IMR-90 (cell line): ENCODE data around the gene OR52R1. TPM values are rescaled to one million over a fixed set of nuclear protein-coding genes. Genes with fewer than 3 reads are reported as not detected.

Source experiments
- ATAC-seq: fragments of 200-7000 bp; cut with Tn5 transposase; 2 replicates; pipeline ENCODE4 v1.9.1; 2020; ENCODE audit warnings: low read depth, mild to moderate bottlenecking, moderate library complexity
- BruUV-seq: library from RNA; stranded (reverse); fragments of 400-500 nt; replicated peaks from 2 replicates; lab custom pipeline; 2021; lab: Mats Ljungman, UMichigan
- CTCF ChIA-PET: fragments of 300-600 bp; formaldehyde crosslinking; extraction: SDS; loops from one replicate; lab custom pipeline; 2021; ENCODE audit warnings: antibody characterized with exemption; lab: Yijun Ruan, JAX
- POLR2A ChIA-PET: fragments of 300-600 bp; sonication (Branson Sonifier 250); formaldehyde crosslinking; loops from one replicate; lab custom pipeline; 2022; ENCODE audit warnings: antibody characterized with exemption; ENCODE audit not compliant: unreplicated experiment; lab: Charles Lee
- DNase-seq: peaks from one replicate; pipeline ENCODE4 v3.0.0; 2013
- H2AFZ ChIP-seq: replicated peaks from 2 replicates; pipeline ENCODE3; 2013; ENCODE audit warnings: low read length, mild to moderate bottlenecking; ENCODE audit not compliant: poor library complexity
- H2AK5ac ChIP-seq: 2 replicates; pipeline ENCODE4 v1.6.1; 2013; ENCODE audit warnings: low read depth, low read length, inconsistent platforms
- H2AK9ac ChIP-seq: replicated peaks from 2 replicates; pipeline ENCODE3; 2013; ENCODE audit warnings: mild to moderate bottlenecking, low read depth, low read length, moderate library complexity; ENCODE audit not compliant: poor library complexity
- H2BK120ac ChIP-seq: 2 replicates; pipeline ENCODE4 v1.6.1; 2013; ENCODE audit warnings: low read depth, low read length, inconsistent platforms
- H2BK15ac ChIP-seq: 3 replicates; pipeline ENCODE4 v1.6.1; 2013; ENCODE audit warnings: low read depth, low read length, inconsistent platforms
- H2BK20ac ChIP-seq: 2 replicates; pipeline ENCODE4 v1.6.1; 2013; ENCODE audit warnings: low read depth, mild to moderate bottlenecking, inconsistent platforms, low read length, moderate library complexity
- H2BK5ac ChIP-seq: 2 replicates; pipeline ENCODE4 v1.6.1; 2013; ENCODE audit warnings: mild to moderate bottlenecking, low read depth, low read length, inconsistent platforms; ENCODE audit not compliant: poor library complexity, severe bottlenecking
- H3K14ac ChIP-seq: replicated peaks from 2 replicates; pipeline ENCODE4 v1.6.1; 2013; ENCODE audit warnings: low read depth, low read length, inconsistent platforms
- H3K18ac ChIP-seq: 2 replicates; pipeline ENCODE4 v1.6.1; 2013; ENCODE audit warnings: low read depth, low read length, control low read depth
- H3K23ac ChIP-seq: 2 replicates; pipeline ENCODE4 v1.6.1; 2013; ENCODE audit warnings: low read depth, low read length, inconsistent platforms
- H3K27ac ChIP-seq: 2 replicates; pipeline ENCODE4 v1.5.1; 2013; ENCODE audit warnings: mild to moderate bottlenecking, control low read depth, low read length; ENCODE audit not compliant: insufficient read depth
- H3K27me3 ChIP-seq: 2 replicates; pipeline ENCODE4 v1.6.1; 2013; ENCODE audit warnings: low read length; ENCODE audit not compliant: control insufficient read depth, insufficient read depth
- H3K36me3 ChIP-seq: 2 replicates; pipeline ENCODE4 v1.6.1; 2013; ENCODE audit warnings: low read length, mixed read lengths; ENCODE audit not compliant: control insufficient read depth, insufficient read depth
- H3K4ac ChIP-seq: 2 replicates; pipeline ENCODE4 v1.6.1; 2013; ENCODE audit warnings: low read depth, low read length, inconsistent platforms
- H3K4me1 ChIP-seq: 2 replicates; pipeline ENCODE4 v1.6.1; 2013; ENCODE audit warnings: low read length, mixed read lengths; ENCODE audit not compliant: control insufficient read depth, insufficient read depth
- H3K4me2 ChIP-seq: 2 replicates; pipeline ENCODE4 v1.6.1; 2013; ENCODE audit warnings: low read depth, mild to moderate bottlenecking, control low read depth, low read length, moderate library complexity
- H3K4me3 ChIP-seq: 2 replicates; pipeline ENCODE4 v1.5.1; 2013; ENCODE audit warnings: low read depth, mild to moderate bottlenecking, control low read depth, low read length, moderate library complexity; ENCODE audit not compliant: insufficient read depth
- H3K56ac ChIP-seq: 2 replicates; pipeline ENCODE4 v1.6.1; 2013; ENCODE audit warnings: low read length, inconsistent platforms; ENCODE audit not compliant: insufficient read depth; ENCODE audit errors: extremely low read depth
- H3K79me1 ChIP-seq, 2 experiments: 2 replicates each; pipeline ENCODE4 v1.6.1; 2013; ENCODE audit warnings: low read length in 2 of 2, inconsistent platforms in 1 of 2, low read depth in 1 of 2
- H3K9ac ChIP-seq: 2 replicates; pipeline ENCODE4 v1.6.1; 2013; ENCODE audit warnings: low read depth, low read length, control low read depth
- H3K9me1 ChIP-seq: 2 replicates; pipeline ENCODE4 v1.6.1; 2013; ENCODE audit warnings: low read length, inconsistent platforms; ENCODE audit not compliant: insufficient read depth
- H3K9me3 ChIP-seq: 2 replicates; pipeline ENCODE4 v1.6.1; 2013; ENCODE audit warnings: low read length; ENCODE audit not compliant: control insufficient read depth, insufficient read depth
- H4K20me1 ChIP-seq: 2 replicates; pipeline ENCODE4 v1.6.1; 2013; ENCODE audit warnings: low read length, inconsistent platforms; ENCODE audit not compliant: insufficient read depth
- H4K5ac ChIP-seq: 2 replicates; pipeline ENCODE4 v1.6.1; 2013; ENCODE audit warnings: mild to moderate bottlenecking, low read depth, low read length, control low read depth
- H4K8ac ChIP-seq, 2 experiments: 2 replicates each; pipeline ENCODE4 v1.6.1; 2013; ENCODE audit warnings: low read depth in 2 of 2, low read length in 2 of 2, control low read depth in 1 of 2, inconsistent platforms in 1 of 2
- H4K91ac ChIP-seq: 2 replicates; pipeline ENCODE4 v1.6.1; 2013; ENCODE audit warnings: low read depth, low read length, inconsistent platforms; ENCODE audit not compliant: insufficient read depth
- BHLHE40 ChIP-seq: fragments of 150-350 bp; IDR thresholded peaks from 2 replicates; pipeline ENCODE4 v1.6.1; 2016; ENCODE audit warnings: mild to moderate bottlenecking, low read depth, low read length
- CEBPB ChIP-seq: IDR thresholded peaks from 2 replicates; pipeline ENCODE4 v1.6.1; 2012; ENCODE audit warnings: low read depth, low read length, improper control_type of control experiment
- CHD1 ChIP-seq: IDR thresholded peaks from 2 replicates; pipeline ENCODE4 v1.6.1; 2012; ENCODE audit warnings: low read depth, low read length, improper control_type of control experiment
- CTCF ChIP-seq: conservative IDR thresholded peaks from 2 replicates; pipeline ENCODE4 v1.5.1; 2012; ENCODE audit warnings: mild to moderate bottlenecking, low read depth, low read length, improper control_type of control experiment
- ELK1 ChIP-seq: fragments of 150-350 bp; IDR thresholded peaks from 2 replicates; pipeline ENCODE4 v1.6.1; 2016; ENCODE audit warnings: low read depth, mild to moderate bottlenecking, low read length, moderate library complexity, borderline replicate concordance
- FOS ChIP-seq: fragments of 150-350 bp; IDR thresholded peaks from 2 replicates; pipeline ENCODE4 v1.6.1; 2016; ENCODE audit warnings: low read depth, low read length
- MAFK ChIP-seq: IDR thresholded peaks from 2 replicates; pipeline ENCODE4 v1.6.1; 2012; ENCODE audit warnings: low read depth, low read length, improper control_type of control experiment
- MAZ ChIP-seq: IDR thresholded peaks from 2 replicates; pipeline ENCODE4 v1.6.1; 2012; ENCODE audit warnings: low read depth, mild to moderate bottlenecking, low read length, improper control_type of control experiment, moderate library complexity, borderline replicate concordance
- MXI1 ChIP-seq: IDR thresholded peaks from 2 replicates; pipeline ENCODE4 v1.6.1; 2012; ENCODE audit warnings: low read depth, mild to moderate bottlenecking, low read length, moderate library complexity, borderline replicate concordance
- NFE2L2 ChIP-seq: fragments of 150-350 bp; IDR thresholded peaks from 2 replicates; pipeline ENCODE4 v1.6.1; 2016; ENCODE audit warnings: low read depth, mild to moderate bottlenecking, low read length
- POLR2A ChIP-seq: IDR thresholded peaks from 2 replicates; pipeline ENCODE4 v1.6.1; 2012; ENCODE audit warnings: mild to moderate bottlenecking, low read depth, low read length
- RAD21 ChIP-seq: IDR thresholded peaks from 2 replicates; pipeline ENCODE4 v1.6.1; 2012; ENCODE audit warnings: low read length, improper control_type of control experiment
- RCOR1 ChIP-seq: IDR thresholded peaks from 2 replicates; pipeline ENCODE4 v1.6.1; 2012; ENCODE audit warnings: mild to moderate bottlenecking, low read length, improper control_type of control experiment; ENCODE audit not compliant: insufficient replicate concordance
- RFX5 ChIP-seq: IDR thresholded peaks from 2 replicates; pipeline ENCODE4 v1.8.0; 2012; ENCODE audit warnings: low read depth, mild to moderate bottlenecking, low read length, moderate library complexity
- SMC3 ChIP-seq: fragments of 150-350 bp; IDR thresholded peaks from 2 replicates; pipeline ENCODE4 v1.6.1; 2016; ENCODE audit warnings: low read depth, mild to moderate bottlenecking, antibody characterized with exemption, low read length, moderate library complexity
- WGBS, 2 experiments: methylation state at CpG; one replicate each; pipeline versions ENCODE4 v1.1.5 to v1.1.7; 2013; ENCODE audit warnings: missing lambda C conversion rate in 2 of 2; ENCODE audit not compliant: insufficient read length in 1 of 2; ENCODE audit errors: extremely low coverage in 2 of 2; 5-methylcytosine and 5-hydroxymethylcytosine counted together
- dilution Hi-C: fragments of 300-500 bp; cut with HindIII; formaldehyde crosslinking; loops from one replicate; pipeline ENCODE4 v1.14.3; 2018; ENCODE audit warnings: low sequenced_read_pairs; ENCODE audit not compliant: unreplicated experiment
- in situ Hi-C: fragments of 300-500 bp; cut with MboI; formaldehyde crosslinking; loops from 3 replicates; pipeline ENCODE4 v1.14.3; 2019; ENCODE audit warnings: low sequenced_read_pairs, inconsistent platforms, mixed read lengths
- intact Hi-C: fragments of 100-400 bp; cut with micrococcal nuclease; formaldehyde crosslinking; loops from 2 replicates; pipeline ENCODE4 v1.10.0; 2022
- polyA plus RNA-seq, 3 experiments: library from polyadenylated mRNA; depleted of rRNA; stranded (reverse); fragments of >200 nt; gene quantifications; 2 replicates each; pipeline ENCODE4 v1.2.3, GENCODE V29; 2012; ENCODE audit warnings: low replicate concordance in 1 of 3
- total RNA-seq: library from RNA; depleted of rRNA; stranded (reverse); fragments of >200 nt; gene quantifications from 2 replicates; pipeline ENCODE4 v1.2.3, GENCODE V29; 2012
- TF ChIP-seq, protein P1 (sequence below): fragments of 150-350 bp; IDR thresholded peaks from 2 replicates; pipeline ENCODE4 v1.6.1; 2017; ENCODE audit warnings: mild to moderate bottlenecking, antibody characterized with exemption, low read length, low read depth

Gene OR52R1
- total and polyA plus RNA-seq, 2 of the 4 experiments (the other 2 are of a cell fraction), result not detected

- no peak overlapping the region for H2AK5ac ChIP-seq
- no CpG with 5 or more reads among the region's 2 CpGs for WGBS, 2 experiments
- H3K36me3 ChIP-seq, result no peaks in the 10 kb centered on the region
- no peak overlapping the region for H2BK5ac ChIP-seq
- no peaks in the 10 kb centered on the region for H4K20me1 ChIP-seq
- no peak overlapping the region for H4K5ac ChIP-seq
- H2AK9ac ChIP-seq, result no peak overlapping the region
- H2AFZ ChIP-seq, result no peak overlapping the region
- dilution Hi-C loops, result no loop called here
- no peaks in the 10 kb centered on the region for H3K9me1 ChIP-seq
- no peak overlapping the region for H2BK20ac ChIP-seq
- no peaks in the 10 kb centered on the region for H3K79me1 ChIP-seq
- H3K4me1 ChIP-seq, result no peaks in the 10 kb centered on the region
- no peaks in the 10 kb centered on the region for H3K27me3 ChIP-seq
- intact Hi-C loops, result no loop called here
- H4K8ac ChIP-seq, result no peak overlapping the region
- no peak overlapping the region for H3K27ac ChIP-seq
- no peak overlapping the region for H2BK120ac ChIP-seq
- no peak overlapping the region for H4K91ac ChIP-seq
- H2BK15ac ChIP-seq, result no peak overlapping the region
- no peak overlapping the region for H3K23ac ChIP-seq
- H3K18ac ChIP-seq, result no peak overlapping the region
- H3K56ac ChIP-seq, result no peak overlapping the region
- DNase-seq, result no peak
- H3K9ac ChIP-seq, result no peak overlapping the region
- no peak overlapping the region for H3K14ac ChIP-seq
- H3K4me2 ChIP-seq, result no peak overlapping the region
- ChIA-PET POLR2A (no interaction called here), CTCF (no interaction called here)
- no peaks in the 10 kb centered on the region for H3K9me3 ChIP-seq
- no peak overlapping the region for H3K4me3 ChIP-seq
- ATAC-seq, result no peak
- TF ChIP-seq, protein P1, sequence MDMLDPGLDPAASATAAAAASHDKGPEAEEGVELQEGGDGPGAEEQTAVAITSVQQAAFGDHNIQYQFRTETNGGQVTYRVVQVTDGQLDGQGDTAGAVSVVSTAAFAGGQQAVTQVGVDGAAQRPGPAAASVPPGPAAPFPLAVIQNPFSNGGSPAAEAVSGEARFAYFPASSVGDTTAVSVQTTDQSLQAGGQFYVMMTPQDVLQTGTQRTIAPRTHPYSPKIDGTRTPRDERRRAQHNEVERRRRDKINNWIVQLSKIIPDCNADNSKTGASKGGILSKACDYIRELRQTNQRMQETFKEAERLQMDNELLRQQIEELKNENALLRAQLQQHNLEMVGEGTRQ, result no peak
- TF ChIP-seq ELK1 (no peak), RFX5 (no peak), NFE2L2 (no peak), CTCF (no peak), POLR2A (no peak), MXI1 (no peak), SMC3 (no peak), CHD1 (no peak), CEBPB (no peak), FOS (no peak), RAD21 (no peak), RCOR1 (no peak), MAFK (no peak), MAZ (no peak), BHLHE40 (no peak)
- H3K4ac ChIP-seq, result no peak overlapping the region
- in situ Hi-C loops, result no loop called here
- BruUV-seq, result no TSS peak
Measured at GRCh38 chr11:4809246-4809645, 5.1 kb upstream of the OR52R1 start.
